Upper lobe of left lung (tissue), 6 donors: ENCODE data around the gene PLD5. TPM values are rescaled to one million over a fixed set of nuclear protein-coding genes. Genes with fewer than 3 reads are reported as not detected.

ENCODE experiments used
- ATAC-seq, 2 donors: fragments of 200-7000 bp; cut with Tn5 transposase; one replicate each; pipeline ENCODE4 v1.9.1; 2022; ENCODE audit warnings: mild to moderate bottlenecking in 2 of 2, moderate library complexity in 2 of 2; ENCODE audit not compliant: low FRiP score in 2 of 2
- DNase-seq, 2 donors: peaks; one replicate each; pipeline ENCODE4 v3.0.0-alpha.2; 2019 to 2020
- H3K27ac ChIP-seq, 4 donors: fragments of 200-600 bp; sonication (generic); one replicate each; pipeline ENCODE4 v1.5.1; 2016 to 2019
- H3K27me3 ChIP-seq, 4 donors: fragments of 200-600 bp; sonication (generic); one replicate each; pipeline ENCODE4 v1.5.1; 2017 to 2019
- H3K36me3 ChIP-seq, 4 donors: fragments of 200-600 bp; sonication (generic); one replicate each; pipeline ENCODE4 v1.5.1; 2016 to 2019
- H3K4me1 ChIP-seq, 4 donors: fragments of 200-600 bp; sonication (generic); one replicate each; pipeline ENCODE4 v1.5.1; 2018 to 2019
- H3K4me3 ChIP-seq, 4 donors: fragments of 200-600 bp; sonication (generic); one replicate each; pipeline ENCODE4 v1.5.1; 2017 to 2019; ENCODE audit warnings: mild to moderate bottlenecking in 2 of 4, moderate library complexity in 1 of 4
- H3K9me3 ChIP-seq, 4 donors: fragments of 200-600 bp; sonication (generic); one replicate each; pipeline ENCODE4 v1.5.1; 2018 to 2019
- CTCF ChIP-seq, 6 experiments: fragments of 450-650 bp in 4 of 6; fragments of 200-600 bp in 2 of 6; sonication (generic) in 2 of 6; IDR thresholded peaks; one replicate each; pipeline ENCODE4 v1.5.1; 2016 to 2019; ENCODE audit warnings: antibody characterized with exemption in 6 of 6
- EP300 ChIP-seq, 4 donors: sonication (generic); formaldehyde crosslinking; IDR thresholded peaks; one replicate each; pipeline ENCODE4 v1.5.1; 2017; ENCODE audit warnings: antibody characterized with exemption in 4 of 4, control low read depth in 2 of 4
- POLR2A ChIP-seq, 4 donors: fragments of 450-650 bp; IDR thresholded peaks; one replicate each; pipeline ENCODE4 v1.5.1; 2016 to 2017; ENCODE audit warnings: antibody characterized with exemption in 4 of 4, mild to moderate bottlenecking in 2 of 4
- POLR2AphosphoS5 ChIP-seq, 2 donors: sonication (generic); formaldehyde crosslinking; IDR thresholded peaks; one replicate each; pipeline ENCODE4 v1.5.1; 2017; ENCODE audit warnings: antibody characterized with exemption in 2 of 2
- WGBS, 2 donors: methylation state at CpG; one replicate each; pipeline ENCODE4 v1.1.5; 2017 to 2018; 5-methylcytosine and 5-hydroxymethylcytosine counted together
- total RNA-seq, 6 donors: library from RNA; depleted of rRNA in 4 of 6; stranded (reverse); fragments of >200 nt in 4 of 6; gene quantifications; one replicate each; pipeline versions ENCODE4 v1.1.0 to v1.2.1, GENCODE V29; 2016 to 2021
- donor health status: DM: no; HTN: no; CAD: no; lungs with moderate emphysema.
- donor health status: DM: no; HTN: yes; CAD: no; lungs with severe emphysema.

PLD5 gene
- total RNA-seq, 6 donors from 2014 or later = under 0.01 to 1.9 (median 0.67) TPM

GRCh38 chr1:242426271-242426905 lies 98.1 kb downstream of the PLD5 start:
- ATAC-seq (no peak), DNase-seq (no peak)
- no peak overlapping the region for H3K4me3 ChIP-seq
- no peaks in the 10 kb centered on the region for H3K9me3 ChIP-seq
- H3K4me1 ChIP-seq = no peaks in the 10 kb centered on the region
- no peaks in the 10 kb centered on the region for H3K36me3 ChIP-seq
- WGBS, 2 donors = 87 to 89% methylated on average over 6 of the region's 6 CpGs
- TF ChIP-seq POLR2A (IDR thresholded peaks at IDR 0.05) = no peak
- TF ChIP-seq EP300 (IDR thresholded peaks at IDR 0.05) = no peak
- TF ChIP-seq CTCF (IDR thresholded peaks at IDR 0.05) = no peak
- TF ChIP-seq POLR2AphosphoS5 (IDR thresholded peaks at IDR 0.05) = no peak
- H3K27ac ChIP-seq = no peak overlapping the region
- H3K27me3 ChIP-seq = no peaks in the 10 kb centered on the region

- Histone ChIP-seq H3K9me3 (no peaks in the 10 kb centered on the region), H3K27ac (no peak overlapping the region), H3K4me1 (no peaks in the 10 kb centered on the region), H3K36me3 (no peaks in the 10 kb centered on the region), H3K4me3 (no peak overlapping the region), H3K27me3 (no peaks in the 10 kb centered on the region)
- TF ChIP-seq CTCF (IDR thresholded peaks at IDR 0.05) = no peak
- TF ChIP-seq EP300 (IDR thresholded peaks at IDR 0.05) = no peak
- no peak for TF ChIP-seq POLR2A (IDR thresholded peaks at IDR 0.05)
- TF ChIP-seq POLR2AphosphoS5 (IDR thresholded peaks at IDR 0.05) = no peak
- DNase-seq (no peak), ATAC-seq (no peak)
- 78 to 82% methylated on average over 4 of the region's 4 CpGs for WGBS, 2 donors
Observed at GRCh38 chr1:242425232-242425631, 99.3 kb downstream of the PLD5 start.

GRCh38 chr1:242416657-242417056 lies 107.8 kb downstream of the PLD5 start:
- Histone ChIP-seq H3K9me3 (no peaks in the 10 kb centered on the region), H3K27me3 (no peaks in the 10 kb centered on the region), H3K27ac (no peak overlapping the region), H3K36me3 (no peaks in the 10 kb centered on the region), H3K4me1 (no peaks in the 10 kb centered on the region), H3K4me3 (no peak overlapping the region)
- WGBS, 2 donors = 74 to 82% methylated on average over 1 of the region's 1 CpG
- ATAC-seq (no peak), DNase-seq (no peak)
- TF ChIP-seq EP300 (IDR thresholded peaks at IDR 0.05) (no peak), POLR2AphosphoS5 (IDR thresholded peaks at IDR 0.05) (no peak), CTCF (IDR thresholded peaks at IDR 0.05) (no peak), POLR2A (IDR thresholded peaks at IDR 0.05) (no peak)

- WGBS, 2 donors = 52 to 69% methylated on average over 6 of the region's 6 CpGs
- H3K27ac ChIP-seq = no peak overlapping the region
- no peaks in the 10 kb centered on the region for H3K9me3 ChIP-seq
- no peak for TF ChIP-seq POLR2AphosphoS5 (IDR thresholded peaks at IDR 0.05)
- TF ChIP-seq EP300 (IDR thresholded peaks at IDR 0.05) = no peak
- TF ChIP-seq POLR2A (IDR thresholded peaks at IDR 0.05) = no peak
- TF ChIP-seq CTCF (IDR thresholded peaks at IDR 0.05) = no peak
- H3K4me3 ChIP-seq = no peak overlapping the region
- no peak for DNase-seq
- ATAC-seq = no peak
- H3K36me3 ChIP-seq = no peaks in the 10 kb centered on the region
- no peaks in the 10 kb centered on the region for H3K27me3 ChIP-seq
- no peaks in the 10 kb centered on the region for H3K4me1 ChIP-seq
Observed at GRCh38 chr1:242412921-242413320, 111.6 kb downstream of the PLD5 start.

- H3K36me3 ChIP-seq = no peaks in the 10 kb centered on the region
- H3K27me3 ChIP-seq = no peaks in the 10 kb centered on the region
- no peaks in the 10 kb centered on the region for H3K4me1 ChIP-seq
- H3K9me3 ChIP-seq = no peaks in the 10 kb centered on the region
- H3K4me3 ChIP-seq = no peak overlapping the region
- no peak overlapping the region for H3K27ac ChIP-seq
- no peak for TF ChIP-seq POLR2A (IDR thresholded peaks at IDR 0.05)
- no peak for TF ChIP-seq CTCF (IDR thresholded peaks at IDR 0.05)
- no peak for TF ChIP-seq POLR2AphosphoS5 (IDR thresholded peaks at IDR 0.05)
- no peak for TF ChIP-seq EP300 (IDR thresholded peaks at IDR 0.05)
- DNase-seq = no peak
- no peak for ATAC-seq
Observed at GRCh38 chr1:242411901-242412300, 112.6 kb downstream of the PLD5 start.
